IMR-90 (cell line): ENCODE results near the gene TTC5. TPM values are rescaled to one million over a fixed set of nuclear protein-coding genes. Genes with fewer than 3 reads are reported as not detected.
"Not testable (repeated sequence)": the region's sequence is repeated elsewhere in the genome, so short reads cannot be mapped to it uniquely, and the experiment has no call there.

Experiments used
- ATAC-seq: fragments of 200-7000 bp; cut with Tn5 transposase; 2 replicates; pipeline ENCODE4 v1.9.1; 2020; ENCODE audit warnings: low read depth, mild to moderate bottlenecking, moderate library complexity
- BruUV-seq: library from RNA; stranded (reverse); fragments of 400-500 nt; replicated peaks from 2 replicates; lab custom pipeline; 2021; lab: Mats Ljungman, UMichigan
- CTCF ChIA-PET: fragments of 300-600 bp; formaldehyde crosslinking; extraction: SDS; loops from one replicate; lab custom pipeline; 2021; ENCODE audit warnings: antibody characterized with exemption; lab: Yijun Ruan, JAX
- POLR2A ChIA-PET: fragments of 300-600 bp; sonication (Branson Sonifier 250); formaldehyde crosslinking; loops from one replicate; lab custom pipeline; 2022; ENCODE audit warnings: antibody characterized with exemption; ENCODE audit not compliant: unreplicated experiment; lab: Charles Lee
- DNase-seq: peaks from one replicate; pipeline ENCODE4 v3.0.0; 2013
- H2AFZ ChIP-seq: replicated peaks from 2 replicates; pipeline ENCODE3; 2013; ENCODE audit warnings: low read length, mild to moderate bottlenecking; ENCODE audit not compliant: poor library complexity
- H2AK5ac ChIP-seq: 2 replicates; pipeline ENCODE4 v1.6.1; 2013; ENCODE audit warnings: low read depth, low read length, inconsistent platforms
- H2AK9ac ChIP-seq: replicated peaks from 2 replicates; pipeline ENCODE3; 2013; ENCODE audit warnings: mild to moderate bottlenecking, low read depth, low read length, moderate library complexity; ENCODE audit not compliant: poor library complexity
- H2BK120ac ChIP-seq: 2 replicates; pipeline ENCODE4 v1.6.1; 2013; ENCODE audit warnings: low read depth, low read length, inconsistent platforms
- H2BK15ac ChIP-seq: 3 replicates; pipeline ENCODE4 v1.6.1; 2013; ENCODE audit warnings: low read depth, low read length, inconsistent platforms
- H2BK20ac ChIP-seq: 2 replicates; pipeline ENCODE4 v1.6.1; 2013; ENCODE audit warnings: low read depth, mild to moderate bottlenecking, inconsistent platforms, low read length, moderate library complexity
- H2BK5ac ChIP-seq: 2 replicates; pipeline ENCODE4 v1.6.1; 2013; ENCODE audit warnings: mild to moderate bottlenecking, low read depth, low read length, inconsistent platforms; ENCODE audit not compliant: poor library complexity, severe bottlenecking
- H3K14ac ChIP-seq: replicated peaks from 2 replicates; pipeline ENCODE4 v1.6.1; 2013; ENCODE audit warnings: low read depth, low read length, inconsistent platforms
- H3K18ac ChIP-seq: 2 replicates; pipeline ENCODE4 v1.6.1; 2013; ENCODE audit warnings: low read depth, low read length, control low read depth
- H3K23ac ChIP-seq: 2 replicates; pipeline ENCODE4 v1.6.1; 2013; ENCODE audit warnings: low read depth, low read length, inconsistent platforms
- H3K27ac ChIP-seq: 2 replicates; pipeline ENCODE4 v1.5.1; 2013; ENCODE audit warnings: mild to moderate bottlenecking, control low read depth, low read length; ENCODE audit not compliant: insufficient read depth
- H3K27me3 ChIP-seq: 2 replicates; pipeline ENCODE4 v1.6.1; 2013; ENCODE audit warnings: low read length; ENCODE audit not compliant: control insufficient read depth, insufficient read depth
- H3K36me3 ChIP-seq: 2 replicates; pipeline ENCODE4 v1.6.1; 2013; ENCODE audit warnings: low read length, mixed read lengths; ENCODE audit not compliant: control insufficient read depth, insufficient read depth
- H3K4ac ChIP-seq: 2 replicates; pipeline ENCODE4 v1.6.1; 2013; ENCODE audit warnings: low read depth, low read length, inconsistent platforms
- H3K4me1 ChIP-seq: 2 replicates; pipeline ENCODE4 v1.6.1; 2013; ENCODE audit warnings: low read length, mixed read lengths; ENCODE audit not compliant: control insufficient read depth, insufficient read depth
- H3K4me2 ChIP-seq: 2 replicates; pipeline ENCODE4 v1.6.1; 2013; ENCODE audit warnings: low read depth, mild to moderate bottlenecking, control low read depth, low read length, moderate library complexity
- H3K4me3 ChIP-seq: 2 replicates; pipeline ENCODE4 v1.5.1; 2013; ENCODE audit warnings: low read depth, mild to moderate bottlenecking, control low read depth, low read length, moderate library complexity; ENCODE audit not compliant: insufficient read depth
- H3K56ac ChIP-seq: 2 replicates; pipeline ENCODE4 v1.6.1; 2013; ENCODE audit warnings: low read length, inconsistent platforms; ENCODE audit not compliant: insufficient read depth; ENCODE audit errors: extremely low read depth
- H3K79me1 ChIP-seq, 2 experiments: 2 replicates each; pipeline ENCODE4 v1.6.1; 2013; ENCODE audit warnings: low read length in 2 of 2, inconsistent platforms in 1 of 2, low read depth in 1 of 2
- H3K9ac ChIP-seq: 2 replicates; pipeline ENCODE4 v1.6.1; 2013; ENCODE audit warnings: low read depth, low read length, control low read depth
- H3K9me1 ChIP-seq: 2 replicates; pipeline ENCODE4 v1.6.1; 2013; ENCODE audit warnings: low read length, inconsistent platforms; ENCODE audit not compliant: insufficient read depth
- H3K9me3 ChIP-seq: 2 replicates; pipeline ENCODE4 v1.6.1; 2013; ENCODE audit warnings: low read length; ENCODE audit not compliant: control insufficient read depth, insufficient read depth
- H4K20me1 ChIP-seq: 2 replicates; pipeline ENCODE4 v1.6.1; 2013; ENCODE audit warnings: low read length, inconsistent platforms; ENCODE audit not compliant: insufficient read depth
- H4K5ac ChIP-seq: 2 replicates; pipeline ENCODE4 v1.6.1; 2013; ENCODE audit warnings: mild to moderate bottlenecking, low read depth, low read length, control low read depth
- H4K8ac ChIP-seq, 2 experiments: 2 replicates each; pipeline ENCODE4 v1.6.1; 2013; ENCODE audit warnings: low read depth in 2 of 2, low read length in 2 of 2, control low read depth in 1 of 2, inconsistent platforms in 1 of 2
- H4K91ac ChIP-seq: 2 replicates; pipeline ENCODE4 v1.6.1; 2013; ENCODE audit warnings: low read depth, low read length, inconsistent platforms; ENCODE audit not compliant: insufficient read depth
- whole genome bisulfite sequencing, 2 experiments: methylation state at CpG; one replicate each; pipeline versions ENCODE4 v1.1.5 to v1.1.7; 2013; ENCODE audit warnings: missing lambda C conversion rate in 2 of 2; ENCODE audit not compliant: insufficient read length in 1 of 2; ENCODE audit errors: extremely low coverage in 2 of 2; 5-methylcytosine and 5-hydroxymethylcytosine counted together
- dilution Hi-C: fragments of 300-500 bp; cut with HindIII; formaldehyde crosslinking; loops from one replicate; pipeline ENCODE4 v1.14.3; 2018; ENCODE audit warnings: low sequenced_read_pairs; ENCODE audit not compliant: unreplicated experiment
- in situ Hi-C: fragments of 300-500 bp; cut with MboI; formaldehyde crosslinking; loops from 3 replicates; pipeline ENCODE4 v1.14.3; 2019; ENCODE audit warnings: low sequenced_read_pairs, inconsistent platforms, mixed read lengths
- intact Hi-C: fragments of 100-400 bp; cut with micrococcal nuclease; formaldehyde crosslinking; loops from 2 replicates; pipeline ENCODE4 v1.10.0; 2022
- polyA plus RNA-seq, 3 experiments: library from polyadenylated mRNA; depleted of rRNA; stranded (reverse); fragments of >200 nt; gene quantifications; 2 replicates each; pipeline ENCODE4 v1.2.3, GENCODE V29; 2012; ENCODE audit warnings: low replicate concordance in 1 of 3
- total RNA-seq: library from RNA; depleted of rRNA; stranded (reverse); fragments of >200 nt; gene quantifications from 2 replicates; pipeline ENCODE4 v1.2.3, GENCODE V29; 2012
- TF ChIP-seq, protein P1 (sequence below): conservative IDR thresholded peaks from 2 replicates; pipeline ENCODE4 v1.5.1; 2012; ENCODE audit warnings: mild to moderate bottlenecking, low read depth, low read length, improper control_type of control experiment

Gene TTC5
- total and polyA plus RNA-seq, 2 of the 4 experiments (the other 2 are of a cell fraction) = 9.8 to 29.4 TPM

DNA sequence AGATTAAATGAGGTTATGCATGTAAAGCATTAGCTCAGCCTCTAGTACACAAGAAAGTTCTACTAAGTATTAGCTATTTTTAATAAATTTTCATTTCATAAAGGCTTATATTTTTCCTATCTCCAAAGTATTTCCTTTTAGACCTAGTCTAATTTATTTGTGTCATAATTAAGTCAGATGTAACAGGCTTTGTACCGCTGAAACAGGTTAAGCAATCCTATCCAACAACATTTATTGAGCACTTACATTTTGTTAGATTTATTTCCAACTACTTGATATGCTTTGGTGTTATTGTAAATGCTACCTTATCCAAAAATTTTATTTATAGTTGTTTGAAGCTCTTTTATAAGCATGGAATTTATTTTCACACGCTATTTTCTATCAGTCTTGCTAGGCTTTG is 35.9 kb upstream of the TTC5 start:
- Histone ChIP-seq H2AK5ac (no peak overlapping the region), H4K20me1 (peaks cover 3% of the 10 kb centered on the region; the same call in 1 of the 2 replicates), H4K91ac (no peak overlapping the region), H3K23ac (no peak overlapping the region), H3K56ac (no peak overlapping the region), H2BK5ac (no peak overlapping the region), H3K4me1 (no peaks in the 10 kb centered on the region), H4K5ac (no peak overlapping the region), H4K8ac (no peak overlapping the region), H3K9ac (no peak overlapping the region), H3K36me3 (peaks cover 1% of the 10 kb centered on the region; the same call in 1 of the 2 replicates), H3K18ac (no peak overlapping the region), H3K27ac (no peak overlapping the region), H3K9me1 (no peaks in the 10 kb centered on the region), H3K4ac (no peak overlapping the region), H3K79me1 (peaks cover 3 to 14% of the 10 kb centered on the region in 2 experiments; a peak in 2 of 4 replicates), H3K14ac (no peak overlapping the region), H3K27me3 (0 out of 2 replicates have a peak, but pooled peaks cover 2% of the 10 kb centered on the region), H3K4me3 (no peak overlapping the region), H2BK15ac (no peak overlapping the region), H2AFZ (no peak overlapping the region), H3K9me3 (no peaks in the 10 kb centered on the region), H2BK120ac (no peak overlapping the region), H2AK9ac (no peak overlapping the region), H2BK20ac (no peak overlapping the region), H3K4me2 (no peak overlapping the region; the same call in 1 of the 2 replicates)
- no TSS peak for BruUV-seq
- ChIA-PET POLR2A (interaction anchor here (0.6 to 0.7 kb wide), 2 partner anchors 9 to 1194 kb away, joined by 3 to 11 read pairs; no protein-coding TSS in a partner anchor), CTCF (interaction anchor here (0.6 to 3.3 kb wide), 3 partner anchors 9 to 120 kb away, joined by 3 to 17 read pairs (median 3); no protein-coding TSS in a partner anchor)
- intact Hi-C loops (loop anchor here (2.0 kb wide), 3 partner anchors 71 to 341 kb away; partner anchors contain the start of gene TEP1), in situ Hi-C loops (loop anchor here (25.0 kb wide), 2 partner anchors 646 to 746 kb away; partner anchors contain the start of genes METTL17, SLC39A2 and ZNF219), dilution Hi-C loops (no loop called here)
- no peak for DNase-seq
- TF ChIP-seq, protein P1, sequence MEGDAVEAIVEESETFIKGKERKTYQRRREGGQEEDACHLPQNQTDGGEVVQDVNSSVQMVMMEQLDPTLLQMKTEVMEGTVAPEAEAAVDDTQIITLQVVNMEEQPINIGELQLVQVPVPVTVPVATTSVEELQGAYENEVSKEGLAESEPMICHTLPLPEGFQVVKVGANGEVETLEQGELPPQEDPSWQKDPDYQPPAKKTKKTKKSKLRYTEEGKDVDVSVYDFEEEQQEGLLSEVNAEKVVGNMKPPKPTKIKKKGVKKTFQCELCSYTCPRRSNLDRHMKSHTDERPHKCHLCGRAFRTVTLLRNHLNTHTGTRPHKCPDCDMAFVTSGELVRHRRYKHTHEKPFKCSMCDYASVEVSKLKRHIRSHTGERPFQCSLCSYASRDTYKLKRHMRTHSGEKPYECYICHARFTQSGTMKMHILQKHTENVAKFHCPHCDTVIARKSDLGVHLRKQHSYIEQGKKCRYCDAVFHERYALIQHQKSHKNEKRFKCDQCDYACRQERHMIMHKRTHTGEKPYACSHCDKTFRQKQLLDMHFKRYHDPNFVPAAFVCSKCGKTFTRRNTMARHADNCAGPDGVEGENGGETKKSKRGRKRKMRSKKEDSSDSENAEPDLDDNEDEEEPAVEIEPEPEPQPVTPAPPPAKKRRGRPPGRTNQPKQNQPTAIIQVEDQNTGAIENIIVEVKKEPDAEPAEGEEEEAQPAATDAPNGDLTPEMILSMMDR = no peak
- no CpG with 5 or more reads among the region's 2 CpGs for WGBS, 2 experiments
- no peak for ATAC-seq

DNA sequence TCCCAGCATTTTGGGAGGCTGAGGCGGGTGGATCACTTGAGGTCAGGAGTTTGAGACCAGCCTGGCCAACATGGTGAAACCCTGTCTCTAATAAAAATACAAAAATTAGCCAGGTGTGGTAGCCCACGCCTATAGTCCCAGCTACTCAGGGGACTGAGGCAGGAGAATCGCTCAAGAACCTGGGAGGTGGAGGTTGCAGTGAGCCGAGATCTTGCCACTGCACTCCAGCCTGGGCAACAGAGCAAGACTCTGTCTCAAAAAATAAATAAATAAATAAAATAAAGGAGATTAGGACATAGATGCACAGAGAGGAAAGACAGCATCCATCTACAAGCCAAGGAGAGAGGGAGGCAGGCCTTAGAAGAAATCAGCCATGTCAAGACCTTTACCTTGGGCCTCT is 35.3 kb upstream of the TTC5 start:
- H3K4me2 ChIP-seq, dilution Hi-C loops, H3K36me3 ChIP-seq, H3K9me1 ChIP-seq, H4K20me1 ChIP-seq, H2AK5ac ChIP-seq, H4K5ac ChIP-seq, intact Hi-C loops, H3K4me3 ChIP-seq, H2BK120ac ChIP-seq, H3K9ac ChIP-seq, H2AFZ ChIP-seq, H2AK9ac ChIP-seq, BruUV-seq, POLR2A ChIA-PET, H3K27ac ChIP-seq, H3K4me1 ChIP-seq, DNase-seq, H3K27me3 ChIP-seq, H3K14ac ChIP-seq, H3K4ac ChIP-seq, H4K8ac ChIP-seq, ATAC-seq, H2BK5ac ChIP-seq, H2BK15ac ChIP-seq, H3K23ac ChIP-seq, H4K91ac ChIP-seq, H3K56ac ChIP-seq, H3K9me3 ChIP-seq, H3K18ac ChIP-seq, H2BK20ac ChIP-seq: not testable (repeated sequence)
- CTCF ChIA-PET = interaction anchor here (0.7 to 3.3 kb wide), 2 partner anchors 14 to 73 kb away, joined by 3 to 17 read pairs; partner anchors contain the start of gene TEP1
- WGBS, 2 experiments = no CpG with 5 or more reads among the region's 4 CpGs
- in situ Hi-C loops = loop anchor here (25.0 kb wide), 2 partner anchors 646 to 746 kb away; partner anchors contain the start of genes METTL17, SLC39A2 and ZNF219
- peaks cover 3 to 14% of the 10 kb centered on the region in 2 experiments; a peak in 2 of 4 replicates for H3K79me1 ChIP-seq
